C4-2B (cell line): Measurements from ENCODE around the gene TMEM33.

ENCODE experiments used
- H3K27ac ChIP-seq: fragments of 450-650 bp; 2 replicates; pipeline ENCODE4 v1.5.1; 2017
- ZFX ChIP-seq: fragments of 450-650 bp; IDR thresholded peaks from 2 replicates; pipeline ENCODE4 v1.6.1; 2017
- TF ChIP-seq, protein P1 (sequence below): fragments of 450-650 bp; conservative IDR thresholded peaks from 2 replicates; pipeline ENCODE4 v1.5.1; 2017; ENCODE audit warnings: mild to moderate bottlenecking

The TMEM33 gene

DNA sequence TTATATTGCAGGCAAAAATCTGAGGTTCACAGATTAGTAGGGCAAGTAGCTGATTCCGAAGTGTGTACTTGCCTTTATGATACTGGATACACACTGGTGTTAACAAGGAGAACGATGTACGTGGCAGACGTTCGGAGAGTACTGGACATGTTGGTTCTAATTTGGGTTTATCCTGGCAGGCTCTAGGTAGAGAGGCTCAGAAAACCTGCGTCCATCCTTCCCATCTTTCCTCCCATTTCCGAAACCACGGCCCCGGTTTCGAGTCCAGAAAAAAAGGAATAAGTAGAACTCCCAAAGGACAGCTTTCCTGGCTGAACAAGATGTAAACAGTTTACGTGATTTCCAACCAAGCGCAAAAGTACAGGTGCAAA, 54.8 kb downstream of the TMEM33 start:
- H3K27ac ChIP-seq, result peak overlapping the region; percentile 82
- TF ChIP-seq, protein P1, sequence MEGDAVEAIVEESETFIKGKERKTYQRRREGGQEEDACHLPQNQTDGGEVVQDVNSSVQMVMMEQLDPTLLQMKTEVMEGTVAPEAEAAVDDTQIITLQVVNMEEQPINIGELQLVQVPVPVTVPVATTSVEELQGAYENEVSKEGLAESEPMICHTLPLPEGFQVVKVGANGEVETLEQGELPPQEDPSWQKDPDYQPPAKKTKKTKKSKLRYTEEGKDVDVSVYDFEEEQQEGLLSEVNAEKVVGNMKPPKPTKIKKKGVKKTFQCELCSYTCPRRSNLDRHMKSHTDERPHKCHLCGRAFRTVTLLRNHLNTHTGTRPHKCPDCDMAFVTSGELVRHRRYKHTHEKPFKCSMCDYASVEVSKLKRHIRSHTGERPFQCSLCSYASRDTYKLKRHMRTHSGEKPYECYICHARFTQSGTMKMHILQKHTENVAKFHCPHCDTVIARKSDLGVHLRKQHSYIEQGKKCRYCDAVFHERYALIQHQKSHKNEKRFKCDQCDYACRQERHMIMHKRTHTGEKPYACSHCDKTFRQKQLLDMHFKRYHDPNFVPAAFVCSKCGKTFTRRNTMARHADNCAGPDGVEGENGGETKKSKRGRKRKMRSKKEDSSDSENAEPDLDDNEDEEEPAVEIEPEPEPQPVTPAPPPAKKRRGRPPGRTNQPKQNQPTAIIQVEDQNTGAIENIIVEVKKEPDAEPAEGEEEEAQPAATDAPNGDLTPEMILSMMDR, result no peak
- no peak for TF ChIP-seq ZFX

DNA sequence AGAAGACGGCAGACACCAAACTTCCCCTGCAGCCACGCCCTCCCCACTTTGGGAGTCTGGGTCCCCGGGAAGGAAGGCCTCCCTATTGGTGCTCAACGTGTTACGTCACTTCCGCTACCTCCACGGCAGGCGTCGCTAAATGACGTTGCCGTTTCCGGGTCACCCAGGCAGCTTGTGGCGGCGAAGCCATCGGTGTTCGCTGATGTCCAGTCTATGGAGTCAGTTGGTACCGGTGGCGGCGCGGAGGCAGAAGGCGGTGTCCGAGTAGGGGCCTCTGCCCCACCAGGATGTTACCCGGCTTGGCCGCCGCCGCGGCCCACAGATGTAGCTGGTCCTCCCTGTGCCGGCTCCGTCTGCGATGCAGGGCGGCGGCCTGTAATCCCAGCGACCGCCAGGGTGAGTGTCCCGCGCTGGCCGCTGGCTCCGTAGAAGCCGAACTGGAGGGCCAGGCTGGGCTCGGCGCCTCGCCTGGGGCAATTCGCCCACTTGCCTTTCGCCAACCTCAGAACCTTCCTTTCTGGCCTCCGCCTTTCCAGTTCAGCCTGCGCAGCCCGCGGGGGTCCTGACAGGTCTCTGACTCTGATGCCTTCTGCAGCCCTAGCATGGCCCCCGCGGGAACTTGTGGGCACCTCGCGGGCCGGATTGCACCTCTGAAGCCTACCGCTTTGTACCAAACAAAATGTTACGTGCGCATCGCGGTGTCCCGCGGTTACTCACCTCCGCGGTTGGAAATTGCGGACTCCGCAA, 55.3 kb downstream of the TMEM33 start, which contains the start of gene SLC30A9:
Gene SLC30A9 (plus strand): TSS at position 166 of the 747 bp plus-strand sequence. CDS start 122 bp downstream, at position 288.
- peak within 1 kb of the TSS; percentile 82 for H3K27ac ChIP-seq
- TF ChIP-seq ZFX, result peak; percentile 86
- TF ChIP-seq, protein P1, result peak; percentile 46

DNA sequence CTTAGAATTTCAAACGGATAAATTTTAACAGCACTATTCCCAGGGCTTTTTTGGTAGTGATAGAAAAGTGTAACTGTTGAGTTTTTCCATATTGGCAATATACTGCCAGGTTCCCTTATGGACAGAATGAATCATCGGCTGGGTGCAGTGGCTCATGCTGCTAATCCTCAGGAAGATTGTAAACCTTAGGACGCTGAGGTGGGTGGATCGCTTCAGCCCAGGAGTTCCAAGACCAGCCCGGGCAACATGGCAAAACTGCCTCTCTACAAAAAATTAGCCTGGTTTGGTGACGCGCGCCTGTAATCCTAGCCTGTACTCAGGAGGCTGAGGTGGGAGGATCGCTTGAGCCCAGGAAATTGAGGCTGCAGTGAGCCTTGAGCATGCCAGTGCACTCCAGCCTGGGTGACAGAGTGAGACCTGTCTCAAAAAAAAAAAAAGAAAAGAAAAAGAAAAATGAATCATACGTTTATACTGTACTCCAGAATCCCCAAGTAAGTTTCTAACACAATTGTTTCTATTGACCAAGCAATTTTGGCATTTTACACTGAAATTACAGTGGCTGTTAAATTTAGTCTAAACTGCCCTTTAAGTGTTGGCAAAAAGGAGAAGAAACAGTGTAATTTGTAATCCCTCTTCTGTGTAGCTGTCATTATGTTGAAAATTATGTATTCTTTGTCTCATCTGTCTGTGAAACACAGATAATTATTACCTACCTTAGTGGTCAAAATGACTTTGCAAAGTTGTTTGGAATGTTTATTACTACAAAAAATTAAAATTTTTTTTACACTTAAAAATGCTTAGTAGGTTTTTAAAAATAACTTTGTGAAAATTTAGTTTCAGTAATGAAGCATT, 56.9 kb downstream of the TMEM33 start:
- TF ChIP-seq ZFX, result no peak
- TF ChIP-seq, protein P1, result no peak
- no peak overlapping the region for H3K27ac ChIP-seq

DNA sequence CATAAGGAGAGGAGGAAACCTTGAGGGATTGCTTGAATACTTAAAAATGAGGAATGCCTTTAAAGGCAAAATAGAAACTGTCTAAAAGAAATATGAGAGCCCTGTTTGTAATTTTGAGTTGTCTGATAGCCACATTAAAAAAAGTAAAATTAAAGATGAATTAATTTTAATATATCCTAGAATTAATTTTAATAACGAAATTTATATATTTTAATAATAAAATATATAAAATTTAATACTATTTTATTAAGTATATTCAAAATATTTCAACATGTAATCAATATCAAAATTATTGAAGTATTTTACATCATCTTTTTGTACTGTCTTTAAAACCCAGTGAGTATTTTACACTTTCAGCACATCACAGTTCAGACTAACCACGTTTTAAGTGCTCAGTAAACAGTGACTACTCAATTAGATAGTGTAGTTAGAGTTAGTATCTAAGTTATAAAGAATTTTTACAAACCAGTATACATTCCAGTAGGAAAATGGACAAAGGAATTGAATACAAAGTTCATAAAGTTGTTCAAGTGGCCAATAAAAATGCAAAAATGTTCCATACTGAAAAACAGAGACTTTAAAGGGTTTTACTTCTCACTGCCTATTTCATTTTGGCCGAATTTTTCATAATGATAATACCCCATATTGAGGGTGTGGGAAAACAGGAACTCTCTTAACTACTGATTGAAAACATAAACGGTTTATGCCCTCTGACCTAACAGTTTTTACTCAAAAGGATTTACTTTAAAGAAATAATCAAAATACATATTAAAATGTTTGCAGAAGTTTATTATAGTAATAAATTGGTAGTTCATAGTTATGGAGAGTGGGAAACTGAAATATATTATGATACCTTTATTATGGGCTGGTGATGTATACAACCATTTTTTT, 58.0 kb downstream of the TMEM33 start:
- no peak overlapping the region for H3K27ac ChIP-seq
- TF ChIP-seq ZFX, result no peak
- TF ChIP-seq, protein P1, result no peak

DNA sequence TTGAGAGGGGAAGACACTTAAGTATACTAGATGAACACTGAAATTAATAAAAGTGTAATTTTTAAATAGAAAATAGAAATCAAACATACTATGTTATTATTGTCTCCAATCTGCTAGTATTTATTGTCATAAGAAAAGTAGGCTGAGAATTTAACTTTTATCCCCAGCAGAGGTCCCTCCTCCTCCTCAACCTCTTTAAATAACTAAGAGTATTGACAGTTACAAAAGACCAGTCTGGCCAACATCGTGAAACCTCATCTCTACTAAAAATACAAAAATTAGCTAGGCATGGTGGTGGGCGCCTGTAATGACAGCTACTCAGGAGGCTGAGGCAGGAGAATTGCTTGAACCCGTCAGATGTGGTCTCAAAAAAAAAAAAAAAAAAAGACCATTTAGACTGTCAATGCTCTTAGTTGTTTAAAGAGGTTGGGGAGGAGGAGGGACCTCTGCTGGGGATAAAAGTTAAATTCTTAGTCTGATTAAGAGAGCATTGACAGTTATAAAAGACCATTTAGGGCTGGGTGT, 59.3 kb downstream of the TMEM33 start:
- no peak overlapping the region for H3K27ac ChIP-seq
- TF ChIP-seq, protein P1, result peak; percentile 23
- no peak for TF ChIP-seq ZFX

DNA sequence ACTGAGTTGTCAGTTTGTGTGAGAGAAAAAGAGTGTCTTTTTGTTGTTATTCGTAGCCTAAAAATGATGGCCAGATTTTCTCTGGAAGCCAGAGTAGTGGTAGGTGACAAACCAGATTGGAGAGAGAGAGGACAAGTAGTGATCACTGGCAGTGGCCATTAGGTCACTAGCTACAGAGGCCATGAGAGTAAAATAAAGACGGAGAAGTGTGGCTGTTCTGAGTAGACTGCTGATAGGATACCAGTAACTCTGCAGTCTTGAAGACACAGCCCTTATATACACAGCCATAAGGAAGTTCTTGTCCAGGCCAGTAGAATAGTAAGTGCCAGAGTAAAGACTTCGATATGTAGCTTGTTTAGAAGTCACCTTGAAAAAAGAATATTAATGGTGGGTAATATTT, 62.8 kb downstream of the TMEM33 start:
- no peak overlapping the region for H3K27ac ChIP-seq
- TF ChIP-seq, protein P1, result no peak
- no peak for TF ChIP-seq ZFX
